Smooth muscle cell (in vitro differentiated cells): ENCODE results near the gene ZNF761. TPM values are rescaled to one million over a fixed set of nuclear protein-coding genes. Genes with fewer than 3 reads are reported as not detected.
"Not testable (repeated sequence)": the region's sequence is repeated elsewhere in the genome, so short reads cannot be mapped to it uniquely, and the experiment has no call there.

Experiments used
- DNase-seq: peaks from one replicate; lab custom pipeline; 2025; ENCODE audit not compliant: unreplicated experiment; lab: John Stamatoyannopoulos, UW
- H2AFZ ChIP-seq: fragments of 200-600 bp; sonication (generic); 2 replicates; pipeline ENCODE4 v1.6.0; 2016; ENCODE audit warnings: antibody characterized with exemption, low read depth, mild to moderate bottlenecking
- H3F3A ChIP-seq: fragments of 200-600 bp; sonication (generic); 2 replicates; pipeline ENCODE4 v1.6.0; 2017; ENCODE audit warnings: antibody characterized with exemption, low read depth
- H3K27ac ChIP-seq: fragments of 200-600 bp; sonication (generic); 2 replicates; pipeline ENCODE4 v1.5.1; 2016; ENCODE audit warnings: low read depth, mild to moderate bottlenecking
- H3K27me3 ChIP-seq: fragments of 200-600 bp; sonication (generic); 2 replicates; pipeline ENCODE4 v1.6.1; 2016; ENCODE audit warnings: low read depth, mild to moderate bottlenecking
- H3K36me3 ChIP-seq: fragments of 200-600 bp; sonication (generic); 2 replicates; pipeline ENCODE4 v1.5.1; 2016; ENCODE audit warnings: low read depth
- H3K4me1 ChIP-seq: fragments of 200-600 bp; sonication (generic); 2 replicates; pipeline ENCODE4 v1.5.1; 2016; ENCODE audit warnings: low read depth
- H3K4me2 ChIP-seq: fragments of 200-600 bp; sonication (generic); 2 replicates; pipeline ENCODE4 v1.6.0; 2016; ENCODE audit warnings: mild to moderate bottlenecking
- H3K4me3 ChIP-seq: fragments of 200-600 bp; sonication (generic); 2 replicates; pipeline ENCODE4 v1.5.1; 2016; ENCODE audit warnings: mild to moderate bottlenecking
- H3K79me2 ChIP-seq: fragments of 200-600 bp; sonication (generic); 2 replicates; pipeline ENCODE4 v1.6.0; 2016; ENCODE audit warnings: low read depth, mild to moderate bottlenecking
- H3K9ac ChIP-seq: fragments of 200-600 bp; sonication (generic); 2 replicates; pipeline ENCODE4 v1.6.0; 2016; ENCODE audit warnings: low read depth
- H3K9me3 ChIP-seq: fragments of 200-600 bp; sonication (generic); replicated peaks from 2 replicates; pipeline ENCODE4 v1.5.1; 2016; ENCODE audit warnings: low read depth
- H4K20me1 ChIP-seq: fragments of 200-600 bp; sonication (generic); 2 replicates; pipeline ENCODE4 v1.6.0; 2016; ENCODE audit warnings: low read depth
- CTCF ChIP-seq: fragments of 200-600 bp; sonication (generic); IDR thresholded peaks from 2 replicates; pipeline ENCODE4 v1.5.1; 2017; ENCODE audit warnings: borderline replicate concordance, mild to moderate bottlenecking, antibody characterized with exemption; ENCODE audit not compliant: insufficient read depth, poor library complexity, severe bottlenecking
- WGBS: methylation state at CpG from one replicate; pipeline ENCODE4 v1.1.7; 2016; ENCODE audit warnings: low lambda C conversion rate; 5-methylcytosine and 5-hydroxymethylcytosine counted together
- polyA plus RNA-seq: library from polyadenylated mRNA; unstranded; fragments of >200 nt; fragmentation: Nextera tagmentation; extraction: Ambion mirVana; gene quantifications from 2 replicates; pipeline ENCODE4 v1.2.1, GENCODE V29; 2016
- small RNA-seq: library from RNA; depleted of rRNA; stranded (forward); fragments of <200 nt; gene quantifications from one replicate; pipeline ENCODE3, GENCODE V24; 2014
- total RNA-seq: library from RNA; depleted of rRNA; stranded (reverse); fragments of >200 nt; gene quantifications from 2 replicates; pipeline ENCODE4 v1.2.3, GENCODE V29; 2014

ZNF761 gene
- total and polyA plus RNA-seq, 2 experiments from 2014 or later, result 11.0 to 14.5 TPM

GRCh38 chr19:53504365-53504703 lies 72.5 kb downstream of the ZNF761 start:
- not testable (repeated sequence) for H3K9ac ChIP-seq, H3K36me3 ChIP-seq, H3K27ac ChIP-seq, H3K9me3 ChIP-seq, H3K79me2 ChIP-seq, H3K4me1 ChIP-seq, DNase-seq, H3K27me3 ChIP-seq, H3F3A ChIP-seq, H4K20me1 ChIP-seq
- Histone ChIP-seq H3K4me2 (peak overlapping the region; percentile 79), H3K4me3 (peak overlapping the region; percentile 27), H2AFZ (peak overlapping the region; percentile 35)
- WGBS, result 29% methylated on average over 13 of the region's 13 CpGs

GRCh38 chr19:53504885-53505284 lies 73.1 kb downstream of the ZNF761 start:
- DNase-seq, result no peak
- H3K9me3 ChIP-seq, result no peaks in the 10 kb centered on the region
- no peak overlapping the region for H3K9ac ChIP-seq
- H3K27me3 ChIP-seq, result no peaks in the 10 kb centered on the region
- peak overlapping the region; percentile 27 for H3K4me3 ChIP-seq
- no peaks in the 10 kb centered on the region for H3K79me2 ChIP-seq
- H3K4me1 ChIP-seq, result no peaks in the 10 kb centered on the region
- no peak overlapping the region for H3K27ac ChIP-seq
- no peak for TF ChIP-seq CTCF
- H3K36me3 ChIP-seq, result no peaks in the 10 kb centered on the region
- peak overlapping the region; percentile 35 for H2AFZ ChIP-seq
- WGBS, result 45% methylated on average over 7 of the region's 7 CpGs
- H3F3A ChIP-seq, result no peaks in the 10 kb centered on the region
- H4K20me1 ChIP-seq, result no peaks in the 10 kb centered on the region
- peak overlapping the region; percentile 79 for H3K4me2 ChIP-seq

GRCh38 chr19:53506728-53507127 lies 74.9 kb downstream of the ZNF761 start:
- no peak for DNase-seq
- Histone ChIP-seq H3F3A (no peaks in the 10 kb centered on the region), H3K4me2 (no peak overlapping the region), H3K36me3 (no peaks in the 10 kb centered on the region), H4K20me1 (no peaks in the 10 kb centered on the region), H3K27me3 (no peaks in the 10 kb centered on the region), H3K9ac (no peak overlapping the region), H3K27ac (no peak overlapping the region), H3K9me3 (no peaks in the 10 kb centered on the region), H2AFZ (no peak overlapping the region), H3K4me1 (no peaks in the 10 kb centered on the region), H3K79me2 (no peaks in the 10 kb centered on the region), H3K4me3 (no peak overlapping the region)
- TF ChIP-seq CTCF, result no peak
- 87% methylated on average over 8 of the region's 8 CpGs for WGBS

Small RNAs within 50 kb of the gene (small RNA-seq; reads per million reads assigned to genes)
- gene RPL39P36, result not detected

Other genes with a start within 250 kb of the ZNF761 start
- 2.8 and 9.9 TPM in 2 replicates for gene ZNF665, start 238.6 kb upstream of the ZNF761 start, total RNA-seq
- 4.4 and 6.0 TPM in 2 replicates for gene ZNF665, start 238.6 kb upstream of the ZNF761 start, polyA plus RNA-seq
- 43.0 and 62.4 TPM in 2 replicates for gene ZNF677, start 177.1 kb upstream of the ZNF761 start, total RNA-seq
- 25.4 and 29.7 TPM in 2 replicates for gene ZNF677, start 177.1 kb upstream of the ZNF761 start, polyA plus RNA-seq
- gene VN1R2, start 173.7 kb upstream of the ZNF761 start, total RNA-seq, result not detected in 2 replicates
- gene VN1R2, start 173.7 kb upstream of the ZNF761 start, polyA plus RNA-seq, result not detected in 2 replicates
- not detected in 2 replicates for gene VN1R4, start 164.3 kb upstream of the ZNF761 start, total RNA-seq
- not detected in 2 replicates for gene VN1R4, start 164.3 kb upstream of the ZNF761 start, polyA plus RNA-seq
- gene ZNF845, start 98.2 kb upstream of the ZNF761 start, total RNA-seq, result 9.5 and 11.2 TPM in 2 replicates
- gene ZNF845, start 98.2 kb upstream of the ZNF761 start, polyA plus RNA-seq, result 2.0 and 3.1 TPM in 2 replicates
- gene ZNF525, start 66.3 kb upstream of the ZNF761 start, total RNA-seq, result 10.9 and 11.7 TPM in 2 replicates
- 1.4 and 2.5 TPM in 2 replicates for gene ZNF525, start 66.3 kb upstream of the ZNF761 start, polyA plus RNA-seq
- gene ZNF765, start 36.8 kb upstream of the ZNF761 start, total RNA-seq, result 7.7 and 15.0 TPM in 2 replicates
- gene ZNF765, start 36.8 kb upstream of the ZNF761 start, polyA plus RNA-seq, result 3.8 and 4.3 TPM in 2 replicates
- gene ZNF813, start 35.7 kb downstream of the ZNF761 start, total RNA-seq, result 5.4 and 5.9 TPM in 2 replicates
- gene ZNF813, start 35.7 kb downstream of the ZNF761 start, polyA plus RNA-seq, result 2.4 TPM in 2 replicates
- 9.1 and 12.1 TPM in 2 replicates for gene ZNF331, start 106.2 kb downstream of the ZNF761 start, total RNA-seq
- gene ZNF331, start 106.2 kb downstream of the ZNF761 start, polyA plus RNA-seq, result 9.7 and 11.4 TPM in 2 replicates
- not detected in 2 replicates for gene DPRX, start 200.0 kb downstream of the ZNF761 start, total RNA-seq
- gene DPRX, start 200.0 kb downstream of the ZNF761 start, polyA plus RNA-seq, result not detected in 2 replicates